HG03045 (cell line): ENCODE data around the gene ENOPH1.
"Not testable (repeated sequence)": the region's sequence is repeated elsewhere in the genome, so short reads cannot be mapped to it uniquely, and the experiment has no call there.

ENCODE experiments used
- ATAC-seq: cut with Tn5 transposase; IDR thresholded peaks from one replicate; pipeline ENCODE4 v1.9.1; 2021; ENCODE audit warnings: mild to moderate bottlenecking, moderate library complexity; ENCODE audit not compliant: unreplicated experiment

Gene ENOPH1

DNA sequence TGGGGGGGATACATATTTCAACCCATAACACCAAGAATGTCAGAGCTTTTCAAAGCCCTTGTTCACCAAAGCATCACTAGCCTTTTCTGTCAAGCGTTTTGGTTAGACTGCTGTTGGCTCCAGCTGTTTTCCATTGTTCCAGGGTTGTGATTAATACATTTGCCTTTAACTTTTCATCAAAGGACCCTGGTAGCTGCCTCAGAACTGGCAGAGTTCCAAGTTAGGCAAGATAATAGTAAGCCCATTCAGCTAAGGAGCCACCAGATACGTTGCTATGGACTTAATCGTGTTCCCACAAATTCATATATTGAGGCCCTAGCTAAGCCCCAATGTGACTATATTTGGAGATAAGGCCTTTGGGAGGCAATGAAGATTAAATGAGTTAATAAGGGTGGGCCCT is 37.1 kb downstream of the ENOPH1 start:
- no peak for ATAC-seq

DNA sequence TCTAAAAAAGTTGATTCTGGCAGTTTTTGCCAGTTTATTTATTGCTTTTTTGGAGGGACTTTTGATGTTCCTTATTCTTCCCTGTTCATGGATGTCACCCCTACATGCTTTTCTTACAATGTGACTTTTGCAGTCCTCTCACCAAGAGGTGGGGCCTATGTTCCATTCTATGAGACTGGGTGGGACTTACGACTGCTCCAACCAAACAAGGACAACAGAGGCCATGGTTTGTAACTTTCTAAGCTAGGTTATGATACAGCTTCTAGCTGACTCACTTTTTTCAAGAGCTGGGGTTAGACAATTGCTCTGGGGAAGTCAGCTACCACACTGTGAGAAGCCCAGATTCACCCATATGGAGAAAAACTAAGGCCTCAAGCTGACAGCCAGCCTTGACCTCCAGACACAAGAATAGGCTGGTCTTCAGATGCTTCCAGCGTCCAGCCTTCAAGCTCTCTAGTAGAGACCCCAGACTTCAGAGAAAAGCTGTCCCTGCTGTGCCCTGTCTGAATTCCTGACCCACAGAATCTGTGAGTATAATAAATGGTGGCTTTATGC is 39.5 kb downstream of the ENOPH1 start:
- no peak for ATAC-seq

DNA sequence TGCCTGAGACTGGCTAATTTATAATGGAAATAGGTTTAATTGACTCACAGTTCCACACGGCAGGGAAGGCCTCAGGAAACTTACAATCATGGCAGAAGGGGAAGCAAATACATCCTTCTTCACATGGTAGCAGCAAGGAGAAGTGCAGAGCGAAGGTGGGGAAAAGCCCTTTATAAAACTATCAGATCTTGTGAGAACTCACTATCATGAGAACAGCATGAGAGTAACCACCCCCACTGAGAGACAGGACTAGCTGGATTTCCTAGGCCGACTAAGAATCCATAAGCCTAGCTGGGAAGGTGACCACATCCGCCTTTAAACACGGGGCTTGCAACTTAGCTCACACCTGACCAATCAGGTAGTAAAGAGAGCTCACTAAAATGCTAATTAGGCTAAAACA is 42.7 kb downstream of the ENOPH1 start:
- ATAC-seq, result not testable (repeated sequence)

DNA sequence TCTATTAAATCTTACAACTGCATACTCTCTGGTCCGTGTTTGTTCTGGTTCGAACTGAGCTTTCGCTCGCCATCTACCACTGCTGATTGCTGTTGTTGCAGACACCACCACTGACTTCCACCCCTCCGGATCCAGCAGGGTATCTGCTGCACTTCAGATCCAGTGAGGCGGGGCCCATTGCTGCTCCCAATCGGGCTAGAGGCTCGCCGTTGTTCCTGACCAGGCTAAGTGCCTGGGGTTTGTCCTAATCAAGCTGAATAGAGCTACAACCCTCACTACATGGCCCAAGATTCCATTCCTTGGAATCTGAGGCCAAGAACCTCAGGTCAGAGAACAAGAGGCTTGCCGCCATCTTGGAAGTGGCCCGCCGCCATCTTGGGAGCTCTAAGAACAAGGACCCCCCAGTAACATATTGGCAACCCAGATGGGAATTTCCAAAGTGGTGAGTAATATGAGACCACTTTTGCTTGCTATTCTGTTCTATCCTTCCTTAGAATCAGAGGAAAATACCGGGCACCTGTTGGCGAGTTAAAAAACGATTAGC is 43.3 kb downstream of the ENOPH1 start:
- no peak for ATAC-seq

DNA sequence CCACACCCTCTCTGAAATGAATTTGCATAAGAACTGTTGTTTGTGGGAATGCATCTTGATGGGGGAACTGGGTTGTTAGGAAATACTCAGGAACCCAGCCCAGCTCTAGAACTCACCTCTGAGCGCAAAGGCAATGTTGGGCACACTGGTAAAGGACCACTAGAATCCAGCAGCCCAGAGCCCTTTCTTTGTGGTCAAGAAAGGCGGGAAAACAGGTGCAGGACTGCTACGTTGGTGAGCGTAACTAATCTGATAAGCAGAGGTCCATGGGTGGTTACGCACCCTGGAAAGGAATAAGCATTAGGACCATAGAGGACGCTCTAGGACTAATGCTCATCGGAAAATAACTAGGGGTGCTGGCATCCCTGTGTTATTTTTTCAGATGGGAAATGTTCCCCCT is 45.5 kb downstream of the ENOPH1 start:
- ATAC-seq, result not testable (repeated sequence)

DNA sequence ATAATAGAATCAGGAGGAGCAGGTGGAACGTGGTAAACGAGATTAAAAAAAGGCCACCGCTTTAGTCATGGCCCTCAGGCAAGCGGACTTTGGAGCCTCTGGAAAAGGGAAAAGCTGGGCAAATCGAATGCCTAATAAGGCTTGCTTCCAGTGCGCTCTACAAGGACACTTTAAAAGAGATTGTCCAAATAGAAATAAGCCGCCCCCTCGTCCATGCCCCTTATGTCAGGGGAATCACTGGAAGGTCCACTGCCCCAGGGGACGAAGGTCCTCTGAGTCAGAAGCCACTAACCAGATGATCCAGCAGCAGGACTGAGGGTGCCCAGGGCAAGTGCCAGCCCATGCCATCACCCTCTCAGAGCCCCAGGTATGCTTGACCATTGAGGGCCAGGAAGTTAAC is 47.1 kb downstream of the ENOPH1 start:
- not testable (repeated sequence) for ATAC-seq

DNA sequence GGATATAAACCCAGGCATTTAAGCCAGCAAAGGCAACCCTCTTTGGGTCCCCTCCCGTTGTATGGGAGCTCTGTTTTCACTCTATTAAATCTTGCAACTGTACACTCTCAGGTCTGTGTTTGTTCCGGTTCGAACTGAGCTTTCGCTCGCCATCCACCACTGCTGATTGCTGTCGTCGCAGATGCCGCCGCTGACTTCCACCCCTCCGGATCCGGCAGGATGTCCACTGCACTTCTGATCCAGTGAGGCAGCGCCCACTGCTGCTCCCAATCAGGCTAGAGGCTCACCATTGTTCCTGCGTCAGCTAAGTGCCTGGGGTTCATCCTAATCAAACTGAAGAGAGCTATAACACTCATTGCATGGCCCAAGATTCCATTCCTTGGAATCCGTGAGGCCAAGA is 49.2 kb downstream of the ENOPH1 start:
- ATAC-seq, result no peak

DNA sequence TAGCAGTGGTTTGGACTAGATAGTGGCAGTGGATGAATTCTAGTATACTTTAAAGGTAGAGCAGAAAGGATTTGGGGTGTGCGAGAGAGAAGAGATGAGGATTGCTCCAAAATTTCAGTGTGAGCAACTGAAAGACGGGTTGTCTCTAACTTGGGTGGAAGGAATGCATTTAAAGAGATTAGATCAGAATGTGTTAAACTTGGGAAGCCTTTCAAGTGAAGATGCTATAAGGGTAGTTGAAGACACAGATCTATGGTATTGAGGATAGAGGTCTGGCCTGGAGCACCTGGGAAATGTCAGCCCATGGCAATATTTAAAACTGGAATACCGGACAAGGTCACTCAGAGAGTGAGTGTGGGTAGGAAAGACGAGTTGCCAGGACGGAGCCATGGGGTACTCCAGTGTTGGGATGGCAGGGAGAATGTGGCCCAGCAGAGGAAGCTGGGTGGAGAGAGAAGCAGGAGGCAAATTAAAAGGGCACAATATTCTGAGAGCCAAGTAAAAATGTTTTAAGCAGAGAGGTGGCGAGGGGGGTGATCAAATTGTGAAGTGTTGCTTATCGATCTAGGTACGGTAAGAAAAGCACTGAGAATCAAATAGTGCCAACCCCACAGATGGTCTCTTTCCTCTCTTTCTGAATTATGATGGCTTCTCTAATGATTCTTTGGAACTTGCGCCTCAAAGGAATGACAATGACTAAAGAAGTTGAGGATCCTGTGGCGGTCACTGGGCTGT is 50.5 kb downstream of the ENOPH1 start:
- no peak for ATAC-seq

DNA sequence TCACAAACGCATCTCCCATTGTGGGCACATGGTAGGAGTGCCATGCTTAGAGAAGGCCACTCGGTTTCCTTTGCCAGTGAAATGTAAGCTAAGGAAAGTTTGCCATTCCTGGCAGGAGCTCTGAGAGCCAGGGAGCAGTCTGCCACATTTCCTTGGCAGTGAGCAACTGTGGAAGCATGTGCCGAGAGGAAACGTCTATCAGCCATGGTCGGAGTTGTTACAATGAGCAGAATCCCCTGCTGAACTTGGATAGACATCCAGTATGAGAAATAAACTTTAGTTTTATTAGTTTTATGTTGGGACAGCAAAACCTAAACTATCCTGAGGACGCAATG is 51.1 kb downstream of the ENOPH1 start:
- ATAC-seq, result no peak

DNA sequence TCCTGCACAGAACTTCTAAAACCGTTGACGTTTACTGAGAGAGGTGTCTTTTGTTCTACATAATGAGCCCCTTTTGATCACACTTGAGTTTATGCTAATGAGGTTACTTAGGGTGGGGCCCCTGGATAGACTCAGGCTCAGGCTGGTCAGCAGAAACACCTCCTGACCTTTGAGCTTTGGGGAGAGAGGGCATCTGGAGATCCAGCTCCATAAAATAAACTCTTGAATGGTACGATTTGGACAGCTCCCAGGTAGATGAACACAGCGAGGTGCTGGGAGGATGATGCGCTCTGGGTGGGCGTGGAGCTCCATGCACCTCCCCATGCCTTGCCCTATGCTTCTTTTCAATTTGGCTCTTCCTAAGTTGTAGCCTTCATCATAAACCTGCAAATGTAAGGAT is 52.0 kb downstream of the ENOPH1 start:
- ATAC-seq, result no peak

DNA sequence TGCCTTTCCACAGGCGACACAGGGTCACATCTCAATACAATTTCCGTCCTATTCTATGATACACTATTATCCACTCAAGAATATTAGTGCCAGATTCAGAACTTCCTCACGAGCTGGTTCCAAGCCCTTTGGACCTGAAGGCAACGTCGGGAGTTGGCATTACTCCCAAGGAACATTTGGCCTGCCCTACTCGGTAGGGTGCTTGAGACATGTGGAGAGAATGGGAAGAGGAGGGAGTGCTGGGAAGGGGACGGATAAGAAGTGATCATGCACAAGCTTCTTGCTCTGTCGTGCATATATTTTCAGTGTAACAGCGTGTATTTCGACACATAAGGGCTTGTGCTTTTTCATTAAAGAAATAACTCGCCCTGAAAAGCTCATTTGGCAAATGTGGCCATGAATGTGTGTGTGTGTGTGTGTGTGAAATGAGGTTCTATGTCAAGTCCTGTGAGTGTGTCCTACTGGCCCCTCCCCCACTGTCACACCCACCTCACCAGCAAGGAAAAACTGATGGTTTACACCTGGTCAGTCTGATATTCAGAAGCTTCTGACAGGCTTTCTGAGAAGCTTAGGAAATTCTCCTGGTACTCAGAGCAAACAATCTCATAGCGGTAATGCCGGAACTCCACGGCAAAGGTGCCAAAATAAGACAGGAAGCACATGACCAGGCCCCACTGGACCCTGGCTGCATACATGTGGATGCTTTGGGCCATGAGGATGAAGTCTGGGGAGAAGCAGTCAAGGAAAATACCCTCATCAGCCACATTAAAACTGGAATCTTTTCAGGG is 54.8 kb downstream of the ENOPH1 start:
- ATAC-seq, result no peak

DNA sequence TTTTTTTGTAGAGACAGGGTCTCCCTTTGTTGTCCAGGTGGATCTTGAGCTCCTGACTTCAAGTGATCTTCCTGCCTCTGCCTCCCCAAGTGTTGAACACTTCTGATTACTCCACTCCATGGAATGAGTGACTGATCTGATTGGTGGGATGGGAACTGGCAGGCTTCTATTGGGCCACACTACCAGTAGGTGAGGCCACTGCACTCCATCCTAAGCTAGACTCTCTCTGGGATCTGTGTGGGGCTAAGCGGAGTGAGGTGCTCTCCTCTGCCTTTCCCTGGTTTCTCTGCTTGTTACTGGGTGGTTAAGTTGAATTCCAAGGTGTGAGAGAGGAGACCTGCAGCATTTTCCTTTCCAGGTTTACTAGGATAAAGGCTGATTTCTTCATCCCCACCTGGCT is 58.7 kb downstream of the ENOPH1 start:
- no peak for ATAC-seq

DNA sequence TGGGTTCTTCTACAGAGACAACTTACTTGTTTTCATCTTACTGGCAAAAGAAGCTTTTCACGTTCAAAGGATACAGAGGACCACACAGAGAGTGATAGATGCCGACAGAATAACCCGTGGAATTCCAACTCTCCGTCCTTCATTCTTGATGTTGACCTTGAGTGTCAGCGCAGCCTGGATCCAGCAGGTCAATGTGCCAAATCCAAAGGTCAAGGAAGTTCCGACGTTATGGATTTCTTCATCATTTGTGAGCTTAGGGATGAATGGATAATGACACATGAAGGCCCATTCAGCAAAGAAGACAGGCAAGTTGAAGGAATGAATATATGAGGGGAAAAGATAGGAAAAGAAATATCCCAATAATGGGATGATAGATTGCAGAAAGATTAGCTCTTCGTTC is 59.6 kb downstream of the ENOPH1 start:
- no peak for ATAC-seq

DNA sequence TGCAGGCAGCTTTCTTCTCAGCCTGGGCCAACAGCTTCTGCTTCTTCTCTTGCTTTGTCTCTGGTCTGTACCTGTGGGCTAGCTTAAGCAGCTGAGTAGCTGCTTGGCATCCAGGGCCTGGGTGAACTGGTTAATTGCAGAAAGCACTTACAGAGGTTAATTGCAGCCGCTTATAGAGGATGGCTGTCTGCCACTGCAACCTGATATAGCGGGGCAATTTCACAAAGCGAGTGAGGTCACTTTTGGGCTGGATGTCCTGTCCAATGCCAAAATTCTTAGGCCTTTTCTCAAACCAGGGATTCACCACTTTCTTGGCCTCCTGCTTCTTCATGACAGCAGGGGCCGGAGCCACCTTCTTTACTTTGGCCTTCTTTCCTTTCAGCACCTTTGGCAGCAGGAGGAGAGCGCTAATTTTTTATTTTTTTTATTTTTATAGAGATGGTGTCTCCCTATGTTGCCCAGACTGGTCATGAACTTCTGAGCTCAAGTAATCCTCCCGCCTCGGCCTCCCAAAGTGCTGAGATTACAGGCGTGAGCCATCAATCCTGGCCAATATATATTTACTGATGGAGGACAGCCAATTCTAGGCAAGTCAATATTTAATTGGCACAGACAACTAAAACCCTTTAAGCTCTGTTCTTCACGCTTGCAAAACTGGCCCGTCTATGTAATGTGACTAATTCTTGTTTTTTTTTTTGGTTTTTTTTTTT is 61.0 kb downstream of the ENOPH1 start:
- ATAC-seq, result no peak

DNA sequence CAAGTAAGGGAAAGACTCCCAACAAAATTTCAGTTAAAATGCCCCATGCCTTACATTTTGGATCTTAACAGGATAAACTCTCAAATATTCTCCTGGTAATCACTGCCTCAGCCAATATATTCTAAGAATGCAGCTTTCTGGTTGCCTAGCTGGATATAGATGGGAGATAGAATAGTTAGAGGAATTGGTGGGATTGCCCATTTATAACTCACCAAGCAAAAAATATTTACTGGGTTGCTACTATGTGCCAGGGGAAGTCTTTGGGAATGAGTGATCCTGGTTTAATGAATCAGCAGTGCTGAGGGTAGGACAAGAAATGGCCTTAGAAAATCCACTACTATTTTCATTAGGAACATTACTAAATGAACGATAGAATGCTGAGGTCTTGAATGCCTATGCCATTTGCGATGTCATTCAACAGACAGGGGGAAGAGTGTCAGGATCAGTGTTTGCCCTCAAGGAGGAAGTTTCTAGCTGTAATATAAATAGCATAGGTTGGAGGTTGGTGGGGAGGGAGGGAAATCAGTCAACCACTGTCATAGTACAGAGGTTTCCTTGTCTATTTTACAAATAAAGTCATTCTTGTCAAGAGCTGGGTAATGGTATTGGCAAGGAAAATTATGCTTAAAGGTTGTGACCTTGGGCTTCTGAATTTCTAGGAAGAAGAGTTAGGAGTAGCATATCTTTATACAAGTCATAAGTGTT is 63.5 kb downstream of the ENOPH1 start:
- ATAC-seq, result no peak

DNA sequence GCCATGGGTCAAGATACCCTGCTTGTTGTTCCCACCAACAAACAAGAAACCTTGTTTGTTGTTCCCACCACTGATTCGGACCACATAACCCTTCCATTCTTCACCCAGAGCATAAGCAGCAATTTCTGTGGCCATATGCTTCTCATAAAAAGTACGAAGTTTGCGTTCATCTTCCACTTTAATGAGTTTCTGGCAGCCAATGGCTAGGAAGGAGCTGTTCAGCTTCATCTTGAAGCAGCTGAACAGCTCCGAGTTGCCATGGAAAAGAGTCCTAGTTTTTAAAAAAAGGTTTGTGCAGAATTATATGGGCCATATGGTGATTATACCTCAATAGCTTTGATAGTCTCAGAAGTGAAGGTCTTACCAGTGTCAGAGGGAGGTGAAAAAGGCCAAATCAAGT is 65.3 kb downstream of the ENOPH1 start:
- no peak for ATAC-seq

DNA sequence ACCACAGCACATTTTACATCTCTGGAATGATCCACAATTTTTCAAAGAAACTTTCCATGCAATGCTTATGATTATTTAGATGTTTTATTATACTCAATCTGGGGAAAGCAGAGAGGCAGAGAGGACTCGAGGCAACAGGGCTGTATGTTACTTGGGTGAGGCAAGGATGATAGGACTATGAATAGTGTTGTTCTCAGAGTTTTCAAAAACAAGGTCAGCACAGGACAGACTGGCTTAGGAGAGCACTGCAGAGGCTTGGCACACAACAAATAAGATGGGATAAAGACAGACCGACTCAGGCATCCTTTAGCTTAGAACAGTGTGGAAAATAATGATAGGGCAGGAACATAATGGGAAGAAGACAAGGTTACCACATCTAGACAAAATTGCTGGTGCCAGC is 66.0 kb downstream of the ENOPH1 start:
- ATAC-seq, result no peak

DNA sequence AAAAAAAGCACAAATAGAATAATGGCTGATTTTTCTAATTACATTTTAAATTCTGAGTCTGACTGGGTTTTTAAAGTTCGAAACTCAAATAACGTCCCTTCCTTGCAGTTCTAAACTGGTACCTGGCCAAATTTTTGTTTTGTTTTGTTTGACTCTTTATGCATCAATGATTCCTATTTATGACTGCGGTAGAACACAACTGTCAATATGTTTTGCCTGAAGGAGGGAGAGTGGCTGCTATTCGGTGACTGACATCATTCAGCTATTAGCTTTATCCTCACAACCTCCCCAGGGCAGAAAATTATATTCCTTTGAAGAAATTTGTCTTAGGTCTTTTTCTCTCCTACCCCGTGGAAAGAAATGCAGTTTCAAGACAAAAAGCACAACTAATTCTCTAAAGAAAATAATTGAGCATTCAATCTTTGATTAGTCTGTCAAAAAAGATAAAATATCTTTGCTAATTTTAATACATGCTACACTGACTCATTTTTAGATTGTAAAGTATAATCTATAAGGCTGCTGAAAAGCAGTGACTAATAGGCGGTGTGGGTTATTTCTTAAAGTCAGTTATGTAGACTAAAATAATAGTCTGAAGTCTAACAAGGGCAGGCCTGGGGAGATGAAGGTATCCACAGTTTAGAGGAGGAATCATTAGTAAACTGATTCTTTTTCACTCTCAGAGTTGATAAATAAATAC is 69.5 kb downstream of the ENOPH1 start:
- no peak for ATAC-seq

DNA sequence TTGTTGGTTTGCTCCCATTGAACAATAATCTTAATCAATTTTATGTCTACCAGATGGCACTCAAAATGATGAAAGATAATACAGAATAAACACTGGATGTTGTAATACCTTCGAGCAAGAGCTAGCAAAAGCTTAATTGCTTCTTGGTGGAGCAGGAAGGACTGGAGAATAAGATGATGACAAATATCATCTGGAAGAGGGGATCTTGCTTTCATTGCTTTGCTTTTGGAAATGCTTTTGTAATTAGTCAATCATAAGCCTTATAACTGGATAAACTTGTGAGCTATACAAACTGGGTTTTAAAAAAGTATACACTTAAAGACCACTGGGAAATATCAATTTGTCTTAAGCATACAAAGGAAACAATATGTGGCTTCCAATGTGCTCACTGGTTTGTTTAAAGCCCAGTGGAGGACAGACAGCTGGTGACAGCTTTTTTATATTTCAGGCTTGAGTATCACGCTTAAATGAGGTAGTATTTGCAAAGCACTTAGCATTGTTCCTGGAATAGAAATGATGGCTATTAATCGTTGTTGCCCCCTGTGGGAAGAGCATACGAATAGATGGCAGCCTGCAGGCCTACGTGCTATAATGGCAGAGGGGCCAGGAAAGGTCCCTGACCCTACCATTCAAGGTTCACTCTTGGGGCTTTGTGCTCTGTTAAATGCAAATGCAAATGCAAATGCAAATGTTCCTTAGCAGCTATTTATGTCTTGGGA is 70.2 kb downstream of the ENOPH1 start:
- no peak for ATAC-seq

DNA sequence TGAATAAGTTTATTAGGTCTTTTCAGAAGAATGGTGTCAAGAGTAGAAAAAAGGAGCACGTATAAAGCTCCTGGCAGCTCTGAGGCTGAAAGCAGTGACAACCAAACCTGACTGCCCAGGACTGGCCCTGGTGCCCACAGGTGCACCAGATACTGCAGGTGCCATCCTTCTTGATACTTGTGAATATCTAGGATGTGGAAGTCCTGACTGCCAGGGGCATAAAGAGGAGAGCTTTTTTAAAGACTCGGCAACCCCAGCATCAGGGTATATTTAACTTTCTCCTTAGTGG is 70.7 kb downstream of the ENOPH1 start:
- no peak for ATAC-seq
